Panc1 (cell line): ENCODE results near the gene SYT17.

Source experiments
- POLR2AphosphoS5 ChIP-seq: IDR thresholded peaks from 2 replicates; pipeline ENCODE4 v1.6.1; 2012; ENCODE audit warnings: mild to moderate bottlenecking, low read depth, low read length, moderate library complexity
- REST ChIP-seq, 2 experiments: IDR thresholded peaks; 2 replicates each; pipeline ENCODE4 v1.6.1; 2011 to 2012; ENCODE audit warnings: low read depth in 2 of 2, control low read depth in 1 of 2, low read length in 1 of 2, mild to moderate bottlenecking in 1 of 2, moderate library complexity in 1 of 2; ENCODE audit not compliant: insufficient read depth in 1 of 2
- SIN3A ChIP-seq: IDR thresholded peaks from 2 replicates; pipeline ENCODE4 v1.6.1; 2012; ENCODE audit warnings: low read depth, mild to moderate bottlenecking, low read length, moderate library complexity, borderline replicate concordance; ENCODE audit not compliant: insufficient read depth
- TCF7L2 ChIP-seq: IDR thresholded peaks from 2 replicates; pipeline ENCODE4 v1.6.1; 2011; ENCODE audit warnings: mild to moderate bottlenecking, low read depth, low read length, inconsistent platforms
- TF ChIP-seq, protein P1 (sequence below): fragments of 450-650 bp; IDR thresholded peaks from 2 replicates; pipeline ENCODE4 v1.5.1; 2017; ENCODE audit warnings: mild to moderate bottlenecking

- TF ChIP-seq, protein P1, sequence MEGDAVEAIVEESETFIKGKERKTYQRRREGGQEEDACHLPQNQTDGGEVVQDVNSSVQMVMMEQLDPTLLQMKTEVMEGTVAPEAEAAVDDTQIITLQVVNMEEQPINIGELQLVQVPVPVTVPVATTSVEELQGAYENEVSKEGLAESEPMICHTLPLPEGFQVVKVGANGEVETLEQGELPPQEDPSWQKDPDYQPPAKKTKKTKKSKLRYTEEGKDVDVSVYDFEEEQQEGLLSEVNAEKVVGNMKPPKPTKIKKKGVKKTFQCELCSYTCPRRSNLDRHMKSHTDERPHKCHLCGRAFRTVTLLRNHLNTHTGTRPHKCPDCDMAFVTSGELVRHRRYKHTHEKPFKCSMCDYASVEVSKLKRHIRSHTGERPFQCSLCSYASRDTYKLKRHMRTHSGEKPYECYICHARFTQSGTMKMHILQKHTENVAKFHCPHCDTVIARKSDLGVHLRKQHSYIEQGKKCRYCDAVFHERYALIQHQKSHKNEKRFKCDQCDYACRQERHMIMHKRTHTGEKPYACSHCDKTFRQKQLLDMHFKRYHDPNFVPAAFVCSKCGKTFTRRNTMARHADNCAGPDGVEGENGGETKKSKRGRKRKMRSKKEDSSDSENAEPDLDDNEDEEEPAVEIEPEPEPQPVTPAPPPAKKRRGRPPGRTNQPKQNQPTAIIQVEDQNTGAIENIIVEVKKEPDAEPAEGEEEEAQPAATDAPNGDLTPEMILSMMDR: no peak
- TF ChIP-seq POLR2AphosphoS5 (no peak), REST (IDR thresholded peaks at IDR 0.05; ENCODE audit: insufficient read depth in 1 of 2, low read depth in 2 of 2, low read length in 1 of 2) (no peak), SIN3A (no peak), TCF7L2 (no peak)
These were observed 60.5 kb downstream of the SYT17 start for GRCh38 chr16:19228575-19228974.
